PC-9 (cell line): ENCODE data around the gene DRAXIN. TPM values are rescaled to one million over a fixed set of nuclear protein-coding genes. Genes with fewer than 3 reads are reported as not detected.
A peak's percentile ranks its signal among the peaks of the same experiment; 100 is the strongest.

Experiments
- BruUV-seq: library from RNA; stranded (reverse); fragments of 400-500 nt; replicated peaks from 2 replicates; lab custom pipeline; 2021; lab: Mats Ljungman, UMichigan
- CTCF ChIA-PET: fragments of 300-600 bp; sonication (Branson Sonifier 250); formaldehyde crosslinking; loops from one replicate; lab custom pipeline; 2022; ENCODE audit warnings: antibody characterized with exemption; lab: Charles Lee
- POLR2A ChIA-PET: fragments of 300-600 bp; sonication (Branson Sonifier 250); formaldehyde crosslinking; loops from one replicate; lab custom pipeline; 2022; ENCODE audit warnings: antibody characterized with exemption; ENCODE audit not compliant: unreplicated experiment; lab: Charles Lee
- DNase-seq, 2 experiments: peaks; one replicate each; pipeline versions ENCODE4 v3.0.0 to v3.0.0-alpha.2; 2015 to 2022; ENCODE audit warnings: mixed read lengths in 1 of 2
- H2AFZ ChIP-seq: fragments of 200-600 bp; sonication (generic); 2 replicates; pipeline ENCODE4 v1.8.1; 2017; ENCODE audit warnings: antibody characterized with exemption
- H3F3A ChIP-seq: fragments of 200-600 bp; sonication (generic); 2 replicates; pipeline ENCODE4 v1.8.1; 2017; ENCODE audit warnings: antibody characterized with exemption, mild to moderate bottlenecking, low read depth; ENCODE audit not compliant: insufficient read depth
- H3K27ac ChIP-seq: fragments of 200-600 bp; sonication (generic); 2 replicates; pipeline ENCODE4 v1.6.1; 2016; ENCODE audit warnings: mixed run types
- H3K27me3 ChIP-seq: fragments of 200-600 bp; sonication (generic); 2 replicates; pipeline ENCODE4 v1.6.1; 2016; ENCODE audit warnings: low read depth, mixed run types; ENCODE audit not compliant: insufficient read depth
- H3K36me3 ChIP-seq: fragments of 200-600 bp; sonication (generic); 2 replicates; pipeline ENCODE4 v1.6.1; 2016; ENCODE audit warnings: low read depth, mixed run types
- H3K4me1 ChIP-seq: fragments of 200-600 bp; sonication (generic); replicated peaks from 2 replicates; pipeline ENCODE4 v1.6.1; 2016; ENCODE audit warnings: mixed run types; ENCODE audit not compliant: insufficient read depth
- H3K4me2 ChIP-seq: fragments of 200-600 bp; sonication (generic); 2 replicates; pipeline ENCODE4 v1.6.1; 2017; ENCODE audit warnings: mixed run types
- H3K4me3 ChIP-seq: fragments of 200-600 bp; sonication (generic); 2 replicates; pipeline ENCODE4 v1.6.1; 2016; ENCODE audit warnings: mixed run types
- H3K79me2 ChIP-seq: fragments of 200-600 bp; sonication (generic); 2 replicates; pipeline ENCODE4 v1.6.1; 2017; ENCODE audit warnings: low read depth, mixed run types
- H3K9me2 ChIP-seq: fragments of 200-600 bp; sonication (generic); 2 replicates; pipeline ENCODE4 v1.8.1; 2017; ENCODE audit warnings: mild to moderate bottlenecking; ENCODE audit not compliant: insufficient read depth
- H3K9me3 ChIP-seq: fragments of 200-600 bp; sonication (generic); 2 replicates; pipeline ENCODE4 v1.8.1; 2016; ENCODE audit warnings: low read depth; ENCODE audit not compliant: insufficient read depth
- H4K20me1 ChIP-seq: fragments of 200-600 bp; sonication (generic); 2 replicates; pipeline ENCODE4 v1.8.1; 2017; ENCODE audit not compliant: insufficient read depth
- EZH2 ChIP-seq: fragments of 200-600 bp; sonication (generic); IDR thresholded peaks from 2 replicates; pipeline ENCODE4 v1.8.0; 2017; ENCODE audit warnings: antibody characterized with exemption, low read depth
- intact Hi-C: fragments of 100-400 bp; cut with micrococcal nuclease; formaldehyde crosslinking; loops from one replicate; pipeline ENCODE4 v1.10.0; 2022; ENCODE audit not compliant: unreplicated experiment
- total RNA-seq: library from RNA; stranded (reverse); gene quantifications from 2 replicates; pipeline ENCODE4 v1.2.3, GENCODE V29; 2021
- TF ChIP-seq, protein P1 (sequence below): fragments of 200-600 bp; sonication (generic); conservative IDR thresholded peaks from 2 replicates; pipeline ENCODE4 v1.6.1; 2017; ENCODE audit warnings: mixed run types, antibody characterized with exemption, mild to moderate bottlenecking, moderate library complexity

Gene DRAXIN
- total RNA-seq, 1 experiment from 2014 or later, result not detected

DNA sequence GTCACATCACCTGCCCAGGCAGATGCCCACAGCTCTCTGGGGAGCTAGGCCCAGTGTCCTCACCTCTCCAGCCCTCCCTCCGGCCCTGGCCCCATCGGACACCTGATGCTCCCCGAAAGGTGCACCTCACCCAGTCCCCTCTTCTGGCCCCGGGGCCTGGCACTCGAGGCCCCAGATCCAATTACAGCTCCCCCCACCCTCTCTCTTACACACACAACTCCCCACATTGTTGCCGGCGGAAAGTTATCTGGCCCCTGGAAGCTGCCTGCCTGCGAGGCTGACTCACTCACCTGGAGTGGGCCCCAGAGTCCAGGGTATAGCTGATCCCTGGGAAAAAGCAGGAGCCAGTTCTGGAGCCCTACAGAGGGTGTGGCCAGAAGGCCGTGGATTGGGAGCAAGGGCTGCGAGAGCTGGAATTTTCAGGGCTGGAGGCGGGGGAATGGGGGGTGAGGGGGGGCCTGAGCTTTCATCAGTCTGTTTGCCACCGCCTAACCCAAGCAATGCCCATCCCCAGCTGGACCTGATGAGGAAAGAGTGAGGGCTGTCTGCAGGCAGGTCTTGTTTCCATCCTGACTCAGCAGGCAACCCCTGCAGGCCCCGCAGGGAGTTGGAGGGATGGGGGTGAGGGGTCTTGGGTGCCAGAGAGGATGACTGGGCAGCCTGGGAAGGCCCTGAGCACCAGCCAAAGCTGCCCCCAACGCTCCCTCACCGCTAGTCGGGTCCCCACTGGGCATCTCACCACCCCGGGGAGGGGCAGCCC, 38.2 kb upstream of the DRAXIN start:
- no peaks in the 10 kb centered on the region for H3K79me2 ChIP-seq
- peaks cover 14% of the 10 kb centered on the region; the same call in 1 of the 2 replicates for H3F3A ChIP-seq
- H4K20me1 ChIP-seq, result no peaks in the 10 kb centered on the region
- H3K27me3 ChIP-seq, result no peaks in the 10 kb centered on the region
- H3K27ac ChIP-seq, result peak overlapping the region; percentile 60
- peak overlapping the region; percentile 61 for H3K4me3 ChIP-seq
- H2AFZ ChIP-seq, result no peak overlapping the region
- no TSS peak for BruUV-seq
- no peaks in the 10 kb centered on the region; the same call in 1 of the 2 replicates for H3K4me1 ChIP-seq
- no peaks in the 10 kb centered on the region for H3K9me3 ChIP-seq
- intact Hi-C loops, result no loop called here
- H3K9me2 ChIP-seq, result no peaks in the 10 kb centered on the region
- peak overlapping the region; percentile 77 for H3K4me2 ChIP-seq
- POLR2A ChIA-PET, result interaction anchor here (0.5 to 0.8 kb wide), 9 partner anchors 9 to 386 kb away, joined by 3 to 16 read pairs (median 5); partner anchors contain the start of gene MIIP
- peak; percentile 75 to 81 for DNase-seq
- CTCF ChIA-PET, result interaction anchor here (0.5 to 1.9 kb wide), 6 partner anchors 11 to 616 kb away, joined by 3 to 16 read pairs (median 6); partner anchors contain the start of gene FBXO6
- no peak for TF ChIP-seq EZH2
- TF ChIP-seq, protein P1, sequence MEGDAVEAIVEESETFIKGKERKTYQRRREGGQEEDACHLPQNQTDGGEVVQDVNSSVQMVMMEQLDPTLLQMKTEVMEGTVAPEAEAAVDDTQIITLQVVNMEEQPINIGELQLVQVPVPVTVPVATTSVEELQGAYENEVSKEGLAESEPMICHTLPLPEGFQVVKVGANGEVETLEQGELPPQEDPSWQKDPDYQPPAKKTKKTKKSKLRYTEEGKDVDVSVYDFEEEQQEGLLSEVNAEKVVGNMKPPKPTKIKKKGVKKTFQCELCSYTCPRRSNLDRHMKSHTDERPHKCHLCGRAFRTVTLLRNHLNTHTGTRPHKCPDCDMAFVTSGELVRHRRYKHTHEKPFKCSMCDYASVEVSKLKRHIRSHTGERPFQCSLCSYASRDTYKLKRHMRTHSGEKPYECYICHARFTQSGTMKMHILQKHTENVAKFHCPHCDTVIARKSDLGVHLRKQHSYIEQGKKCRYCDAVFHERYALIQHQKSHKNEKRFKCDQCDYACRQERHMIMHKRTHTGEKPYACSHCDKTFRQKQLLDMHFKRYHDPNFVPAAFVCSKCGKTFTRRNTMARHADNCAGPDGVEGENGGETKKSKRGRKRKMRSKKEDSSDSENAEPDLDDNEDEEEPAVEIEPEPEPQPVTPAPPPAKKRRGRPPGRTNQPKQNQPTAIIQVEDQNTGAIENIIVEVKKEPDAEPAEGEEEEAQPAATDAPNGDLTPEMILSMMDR, result no peak
- H3K36me3 ChIP-seq, result no peaks in the 10 kb centered on the region

DNA sequence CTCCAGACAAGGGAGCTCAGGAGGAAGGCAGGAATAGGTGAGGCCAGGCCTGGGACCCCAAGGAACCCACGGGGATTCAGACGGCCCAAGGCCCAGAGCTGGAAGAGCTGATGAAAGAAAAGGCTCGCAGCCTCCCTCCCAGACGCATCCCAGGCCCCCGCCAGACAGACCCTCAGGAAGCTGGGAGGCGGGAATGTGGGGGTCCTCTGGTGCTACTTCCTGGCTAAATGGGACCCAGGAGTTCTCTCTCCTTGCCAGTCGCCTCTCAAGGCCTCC, 37.7 kb upstream of the DRAXIN start:
- CTCF ChIA-PET, result interaction anchor here (0.5 to 1.9 kb wide), 4 partner anchors 11 to 617 kb away, joined by 3 to 16 read pairs (median 6); partner anchors contain the start of gene FBXO6

More for the DNA sequence above, 37.7 kb upstream of the DRAXIN start:
- TSS peak; percentile 38 for BruUV-seq
- no peaks in the 10 kb centered on the region for H3K9me2 ChIP-seq
- H3K9me3 ChIP-seq, result no peaks in the 10 kb centered on the region
- H3K27ac ChIP-seq, result peak overlapping the region; percentile 60
- no peak for TF ChIP-seq EZH2
- TF ChIP-seq, protein P1, result no peak
- peak overlapping the region; percentile 61 for H3K4me3 ChIP-seq
- no peaks in the 10 kb centered on the region for H3K36me3 ChIP-seq
- intact Hi-C loops, result no loop called here
- no peaks in the 10 kb centered on the region; the same call in 1 of the 2 replicates for H3K4me1 ChIP-seq
- POLR2A ChIA-PET, result interaction anchor here (0.5 to 0.7 kb wide), 4 partner anchors 9 to 365 kb away, joined by 3 to 16 read pairs (median 5); partner anchors contain the start of gene MIIP
- peaks cover 14% of the 10 kb centered on the region; the same call in 1 of the 2 replicates for H3F3A ChIP-seq
- H3K4me2 ChIP-seq, result peak overlapping the region; percentile 77
- H4K20me1 ChIP-seq, result no peaks in the 10 kb centered on the region
- DNase-seq, result no peak
- no peaks in the 10 kb centered on the region for H3K27me3 ChIP-seq
- no peaks in the 10 kb centered on the region for H3K79me2 ChIP-seq
- peak overlapping the region; percentile 55; the same call in 1 of the 2 replicates for H2AFZ ChIP-seq
